ENCODE measurements around the gene DCBLD2. TPM values are rescaled to one million over a fixed set of nuclear protein-coding genes. Genes with fewer than 3 reads are reported as not detected.

The DCBLD2 gene
- total RNA-seq, 2 donors from 2014 or later, result 26.4 to 151 TPM

- H3K4me3 ChIP-seq, result no peak overlapping the region
- no peaks in the 10 kb centered on the region for H3K27me3 ChIP-seq (replicated peaks; ENCODE audit: insufficient read depth)
- H3K27ac ChIP-seq, result no peak overlapping the region
- WGBS, result 90% methylated on average over 1 of the region's 1 CpG
- peaks cover 0 to 4% of the 10 kb centered on the region in 2 donors for H3K36me3 ChIP-seq
- no peak for DNase-seq (ENCODE audit: low spot score)
- H3K9me3 ChIP-seq, result no peaks in the 10 kb centered on the region
- TF ChIP-seq POLR2A (IDR thresholded peaks at IDR 0.05) (no peak), POLR2AphosphoS5 (IDR thresholded peaks at IDR 0.05) (no peak)
- TF ChIP-seq, protein P1, sequence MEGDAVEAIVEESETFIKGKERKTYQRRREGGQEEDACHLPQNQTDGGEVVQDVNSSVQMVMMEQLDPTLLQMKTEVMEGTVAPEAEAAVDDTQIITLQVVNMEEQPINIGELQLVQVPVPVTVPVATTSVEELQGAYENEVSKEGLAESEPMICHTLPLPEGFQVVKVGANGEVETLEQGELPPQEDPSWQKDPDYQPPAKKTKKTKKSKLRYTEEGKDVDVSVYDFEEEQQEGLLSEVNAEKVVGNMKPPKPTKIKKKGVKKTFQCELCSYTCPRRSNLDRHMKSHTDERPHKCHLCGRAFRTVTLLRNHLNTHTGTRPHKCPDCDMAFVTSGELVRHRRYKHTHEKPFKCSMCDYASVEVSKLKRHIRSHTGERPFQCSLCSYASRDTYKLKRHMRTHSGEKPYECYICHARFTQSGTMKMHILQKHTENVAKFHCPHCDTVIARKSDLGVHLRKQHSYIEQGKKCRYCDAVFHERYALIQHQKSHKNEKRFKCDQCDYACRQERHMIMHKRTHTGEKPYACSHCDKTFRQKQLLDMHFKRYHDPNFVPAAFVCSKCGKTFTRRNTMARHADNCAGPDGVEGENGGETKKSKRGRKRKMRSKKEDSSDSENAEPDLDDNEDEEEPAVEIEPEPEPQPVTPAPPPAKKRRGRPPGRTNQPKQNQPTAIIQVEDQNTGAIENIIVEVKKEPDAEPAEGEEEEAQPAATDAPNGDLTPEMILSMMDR (IDR thresholded peaks at IDR 0.05), result no peak
- H3K4me1 ChIP-seq (replicated peaks), result no peaks in the 10 kb centered on the region
- intact Hi-C loops (cut with DNase I), result no loop called here
Measured at GRCh38 chr3:98806521-98806920, 95.0 kb downstream of the DCBLD2 start.

DNA sequence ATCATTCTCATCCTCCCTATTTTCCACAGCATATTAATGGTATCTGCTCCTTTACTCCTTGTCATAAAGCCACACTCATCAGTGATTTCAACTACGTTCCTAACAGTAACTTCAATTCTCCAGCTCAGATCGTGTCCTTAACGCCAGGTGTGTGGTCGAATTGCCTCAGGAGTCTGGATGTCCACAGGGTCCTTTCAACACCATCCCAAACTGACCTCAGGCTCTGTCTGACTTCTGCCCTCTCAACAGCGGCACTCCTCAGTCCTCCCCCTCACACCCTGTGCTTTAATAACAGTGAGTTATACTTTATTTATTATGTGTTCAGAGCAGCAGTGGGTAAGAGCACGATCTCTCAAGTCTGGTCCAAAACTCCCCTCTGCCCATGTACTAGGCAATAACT lies 95.9 kb downstream of the DCBLD2 start:
- no peak overlapping the region for H3K27ac ChIP-seq
- intact Hi-C loops (cut with DNase I), result no loop called here
- no peaks in the 10 kb centered on the region for H3K4me1 ChIP-seq (replicated peaks)
- H3K36me3 ChIP-seq, result peaks cover 0 to 4% of the 10 kb centered on the region in 2 donors
- H3K4me3 ChIP-seq, result no peak overlapping the region
- WGBS, result 92% methylated on average over 6 of the region's 6 CpGs
- H3K27me3 ChIP-seq (replicated peaks; ENCODE audit: insufficient read depth), result no peaks in the 10 kb centered on the region
- no peak for DNase-seq (ENCODE audit: low spot score)
- H3K9me3 ChIP-seq, result no peaks in the 10 kb centered on the region
- TF ChIP-seq POLR2A (IDR thresholded peaks at IDR 0.05), result no peak
- TF ChIP-seq, protein P1 (IDR thresholded peaks at IDR 0.05), result no peak
- TF ChIP-seq POLR2AphosphoS5 (IDR thresholded peaks at IDR 0.05), result no peak

DNA sequence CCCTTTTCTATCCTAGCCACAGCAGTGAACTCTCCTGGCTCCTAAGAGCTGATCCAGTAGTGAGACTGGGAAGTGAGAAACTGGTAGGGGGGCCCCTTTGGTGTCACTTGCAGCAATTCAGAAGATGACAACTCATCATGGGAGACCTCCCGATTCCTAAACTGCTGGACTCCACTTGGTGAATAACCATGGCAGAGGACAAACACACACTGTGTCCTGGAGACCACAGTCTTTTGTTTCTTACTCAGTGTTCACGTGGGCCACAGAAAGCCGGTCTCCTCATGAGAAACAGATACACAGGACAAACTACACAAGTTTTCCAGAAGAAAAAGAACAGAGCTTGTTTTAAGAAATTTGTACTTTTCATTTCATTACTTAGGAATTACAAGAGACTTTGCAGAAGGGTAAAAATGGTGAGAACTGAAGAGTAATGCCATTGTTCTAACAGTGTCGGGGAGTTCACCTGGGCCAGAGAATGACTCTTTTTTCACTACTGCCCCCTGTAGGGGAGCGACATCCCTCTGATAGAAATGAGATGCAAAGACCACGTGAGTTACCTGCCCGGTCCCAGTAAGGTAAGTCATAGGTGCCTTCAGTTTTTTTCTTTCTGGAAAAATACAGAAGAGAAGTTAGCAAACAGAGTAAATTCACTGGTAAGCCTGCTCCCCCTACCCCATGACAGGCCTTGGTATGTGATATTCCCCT lies 100.3 kb downstream of the DCBLD2 start:
- no peaks in the 10 kb centered on the region for H3K36me3 ChIP-seq
- H3K27me3 ChIP-seq (replicated peaks; ENCODE audit: insufficient read depth), result no peaks in the 10 kb centered on the region
- no peak overlapping the region for H3K27ac ChIP-seq
- H3K4me1 ChIP-seq (replicated peaks), result no peaks in the 10 kb centered on the region
- no peak for DNase-seq (ENCODE audit: low spot score)
- no peaks in the 10 kb centered on the region for H3K9me3 ChIP-seq
- H3K4me3 ChIP-seq, result no peak overlapping the region
- 94% methylated on average over 7 of the region's 7 CpGs for WGBS
- TF ChIP-seq, protein P1 (IDR thresholded peaks at IDR 0.05), result no peak
- TF ChIP-seq POLR2AphosphoS5 (IDR thresholded peaks at IDR 0.05) (no peak), POLR2A (IDR thresholded peaks at IDR 0.05) (no peak)
- intact Hi-C loops (cut with DNase I), result no loop called here

GRCh38 chr3:98800401-98800800 lies 101.1 kb downstream of the DCBLD2 start:
- DNase-seq (ENCODE audit: low spot score), result no peak
- Histone ChIP-seq H3K4me1 (replicated peaks) (no peaks in the 10 kb centered on the region), H3K27ac (no peak overlapping the region), H3K36me3 (no peaks in the 10 kb centered on the region), H3K27me3 (replicated peaks; ENCODE audit: insufficient read depth) (no peaks in the 10 kb centered on the region), H3K4me3 (no peak overlapping the region), H3K9me3 (no peaks in the 10 kb centered on the region)
- 92% methylated on average over 3 of the region's 3 CpGs for WGBS
- TF ChIP-seq POLR2AphosphoS5 (IDR thresholded peaks at IDR 0.05) (no peak), POLR2A (IDR thresholded peaks at IDR 0.05) (no peak)
- TF ChIP-seq, protein P1 (IDR thresholded peaks at IDR 0.05), result no peak
- intact Hi-C loops (cut with DNase I), result no loop called here

GRCh38 chr3:98799479-98799878 lies 102.0 kb downstream of the DCBLD2 start:
- 67% methylated on average over 3 of the region's 3 CpGs for WGBS
- H3K4me1 ChIP-seq (replicated peaks), result no peaks in the 10 kb centered on the region
- DNase-seq (ENCODE audit: low spot score), result no peak
- H3K27ac ChIP-seq, result no peak overlapping the region
- no peak for TF ChIP-seq POLR2A (IDR thresholded peaks at IDR 0.05)
- TF ChIP-seq, protein P1 (IDR thresholded peaks at IDR 0.05), result no peak
- no peak for TF ChIP-seq POLR2AphosphoS5 (IDR thresholded peaks at IDR 0.05)
- intact Hi-C loops (cut with DNase I), result no loop called here
- no peak overlapping the region for H3K4me3 ChIP-seq
- H3K27me3 ChIP-seq (replicated peaks; ENCODE audit: insufficient read depth), result no peaks in the 10 kb centered on the region
- H3K9me3 ChIP-seq, result no peaks in the 10 kb centered on the region
- H3K36me3 ChIP-seq, result no peaks in the 10 kb centered on the region

Measured in prostate gland (tissue), 2 donors.